Osteoblast (primary cell): Measurements from ENCODE around the gene DHX8. TPM values are rescaled to one million over a fixed set of nuclear protein-coding genes. Genes with fewer than 3 reads are reported as not detected.

ENCODE experiments used
- DNase-seq: peaks from one replicate; pipeline ENCODE4 v3.0.0; 2011; ENCODE audit warnings: low spot score, mixed read lengths; ENCODE audit not compliant: insufficient read length; ENCODE audit errors: missing footprints
- H2AFZ ChIP-seq: 2 replicates; pipeline ENCODE4 v1.6.0; 2011; ENCODE audit warnings: mild to moderate bottlenecking, low read length
- H3K27ac ChIP-seq: 2 replicates; pipeline ENCODE4 v1.5.1; 2011; ENCODE audit warnings: mild to moderate bottlenecking, low read depth, low read length, moderate library complexity
- H3K27me3 ChIP-seq: 2 replicates; pipeline ENCODE4 v1.6.0; 2012; ENCODE audit warnings: mild to moderate bottlenecking, control low read depth, inconsistent platforms, low read length, moderate library complexity; ENCODE audit not compliant: insufficient read depth
- H3K36me3 ChIP-seq: 2 replicates; pipeline ENCODE4 v1.5.1; 2011; ENCODE audit warnings: mild to moderate bottlenecking, low read length, control low read depth, moderate library complexity; ENCODE audit not compliant: insufficient read depth
- H3K4me1 ChIP-seq: 2 replicates; pipeline ENCODE4 v1.5.1; 2011; ENCODE audit warnings: mild to moderate bottlenecking, low read length, control low read depth, moderate library complexity; ENCODE audit not compliant: insufficient read depth
- H3K4me2 ChIP-seq: 2 replicates; pipeline ENCODE4 v1.6.0; 2011; ENCODE audit warnings: mild to moderate bottlenecking, low read length; ENCODE audit not compliant: insufficient read depth
- H3K4me3 ChIP-seq: fragments of 200-600 bp; sonication (generic); 3 replicates; pipeline ENCODE4 v1.5.1; 2012; ENCODE audit warnings: mild to moderate bottlenecking, low read length, inconsistent platforms; ENCODE audit not compliant: insufficient read depth
- H3K79me2 ChIP-seq: 2 replicates; pipeline ENCODE4 v1.6.0; 2012; ENCODE audit warnings: mild to moderate bottlenecking, low read length, control low read depth, inconsistent platforms; ENCODE audit not compliant: insufficient read depth
- H3K9me3 ChIP-seq: 2 replicates; pipeline ENCODE4 v1.5.1; 2011; ENCODE audit warnings: low read depth, low read length, control low read depth
- H4K20me1 ChIP-seq: 2 replicates; pipeline ENCODE4 v1.6.0; 2012; ENCODE audit warnings: mild to moderate bottlenecking, low read length, control low read depth; ENCODE audit not compliant: insufficient read depth
- CTCF ChIP-seq: IDR thresholded peaks from 2 replicates; pipeline ENCODE4 v1.5.1; 2011; ENCODE audit warnings: mild to moderate bottlenecking, low read depth, low read length, moderate library complexity; ENCODE audit errors: extremely low read depth
- total RNA-seq: library from RNA; depleted of rRNA; stranded (reverse); fragments of >200 nt; gene quantifications from 2 replicates; pipeline ENCODE4 v1.2.3, GENCODE V29; 2012

The DHX8 gene
- total RNA-seq, 1 donor, result 42.3 TPM

DNA sequence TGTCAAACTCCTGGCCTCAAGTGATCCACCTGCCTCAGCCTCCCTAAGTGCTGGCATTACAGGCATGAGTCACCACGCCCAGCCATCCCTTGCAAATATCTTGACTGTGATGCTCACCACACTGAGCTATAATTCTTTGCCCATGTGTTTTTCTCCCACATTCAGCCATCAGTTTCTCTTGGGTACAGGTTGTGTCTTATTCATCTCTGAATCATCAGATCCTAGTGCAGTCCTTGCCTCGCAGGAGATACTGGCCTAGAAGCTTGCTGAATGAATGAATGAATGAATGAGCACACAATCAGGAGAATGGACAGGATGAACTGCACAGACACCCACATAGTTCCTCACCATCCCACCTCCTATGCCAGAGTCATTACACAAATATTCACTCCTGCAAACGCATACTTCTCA, 86.7 kb downstream of the DHX8 start:
- Histone ChIP-seq H3K9me3 (no peaks in the 10 kb centered on the region), H3K36me3 (no peaks in the 10 kb centered on the region), H3K4me1 (peaks cover 4% of the 10 kb centered on the region), H3K4me3 (no peak overlapping the region), H3K79me2 (no peaks in the 10 kb centered on the region), H3K27ac (no peak overlapping the region), H2AFZ (no peak overlapping the region), H3K27me3 (peaks cover 18% of the 10 kb centered on the region), H3K4me2 (no peak overlapping the region), H4K20me1 (no peaks in the 10 kb centered on the region)
- TF ChIP-seq CTCF, result no peak
- DNase-seq, result peak; percentile 94

DNA sequence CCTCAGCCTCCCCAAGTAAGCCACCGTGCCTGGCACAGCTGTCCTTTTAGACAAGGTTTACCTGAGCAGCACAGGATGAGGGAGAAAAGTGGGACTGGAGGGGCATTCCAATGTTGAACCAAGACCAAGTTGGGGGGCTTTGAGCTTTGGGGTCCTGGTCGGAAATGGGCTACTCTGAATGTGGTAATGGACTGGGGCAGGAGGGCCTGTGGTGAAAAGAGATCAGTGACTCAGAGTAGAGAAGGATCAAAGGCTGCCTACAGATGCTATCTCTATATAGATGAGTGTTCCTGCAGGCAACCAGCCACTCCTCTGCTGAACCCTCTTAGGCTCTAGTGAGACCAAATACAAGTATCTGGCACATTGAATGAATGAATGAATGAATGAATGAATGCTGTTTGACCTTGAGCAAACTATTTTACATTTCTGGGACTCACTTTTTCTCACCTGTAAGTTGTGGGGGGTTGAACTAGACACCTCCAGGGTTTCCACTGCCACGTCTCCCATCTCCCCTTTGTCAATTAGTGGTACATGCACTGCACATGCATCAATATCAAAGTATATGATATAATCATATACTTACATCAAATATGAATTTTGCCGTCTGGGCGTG, 88.7 kb downstream of the DHX8 start:
- H3K4me1 ChIP-seq, result peaks cover 4% of the 10 kb centered on the region
- no peak for TF ChIP-seq CTCF

DNA sequence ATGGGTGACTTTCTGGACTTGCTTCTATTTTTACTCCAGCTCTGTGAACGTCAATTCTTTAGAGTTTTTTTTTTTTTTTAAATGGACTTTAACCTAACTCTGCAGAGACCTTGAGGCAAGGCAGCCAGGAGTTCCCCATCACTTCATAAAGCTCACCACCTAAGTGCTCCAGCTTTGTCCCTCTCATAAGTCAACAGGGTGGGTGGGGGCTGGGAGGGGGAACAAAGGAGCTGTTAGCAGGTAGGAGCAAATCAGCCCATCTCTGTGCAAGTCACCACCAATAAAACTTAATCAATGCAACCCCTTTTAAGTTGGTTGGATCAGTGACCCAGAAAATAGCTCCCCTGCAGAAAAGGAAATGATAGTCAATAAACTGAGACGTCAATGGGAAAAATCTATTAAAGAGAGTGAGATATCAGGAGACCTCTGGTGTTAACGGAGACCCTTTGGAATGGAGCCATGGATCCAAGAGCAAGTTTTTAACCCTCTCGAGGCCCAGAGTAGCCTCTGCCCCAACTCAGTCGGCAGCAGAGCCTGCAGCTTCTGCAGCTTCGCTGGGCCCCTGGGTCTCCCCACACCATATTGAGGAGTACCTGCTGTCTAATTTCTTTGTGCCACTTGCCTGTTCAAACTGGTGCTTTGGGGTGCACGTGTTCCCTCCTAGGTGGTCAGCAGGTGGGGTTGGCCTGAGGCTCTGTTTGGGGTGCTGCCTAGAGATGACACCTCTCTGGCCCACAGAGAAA, 90.0 kb downstream of the DHX8 start:
- no peaks in the 10 kb centered on the region for H3K9me3 ChIP-seq
- H3K79me2 ChIP-seq, result no peaks in the 10 kb centered on the region
- no peak for DNase-seq
- H3K4me1 ChIP-seq, result peaks cover 9% of the 10 kb centered on the region
- no peaks in the 10 kb centered on the region for H4K20me1 ChIP-seq
- no peak for TF ChIP-seq CTCF
- H2AFZ ChIP-seq, result no peak overlapping the region
- H3K27me3 ChIP-seq, result peaks cover 18% of the 10 kb centered on the region
- no peak overlapping the region for H3K27ac ChIP-seq
- no peaks in the 10 kb centered on the region for H3K36me3 ChIP-seq
- H3K4me2 ChIP-seq, result no peak overlapping the region
- no peak overlapping the region for H3K4me3 ChIP-seq

More for the DNA sequence above, 88.7 kb downstream of the DHX8 start:
- Histone ChIP-seq H2AFZ (no peak overlapping the region), H3K79me2 (no peaks in the 10 kb centered on the region), H3K27me3 (peaks cover 18% of the 10 kb centered on the region), H3K36me3 (no peaks in the 10 kb centered on the region), H3K27ac (no peak overlapping the region), H3K4me3 (no peak overlapping the region), H3K4me2 (no peak overlapping the region), H4K20me1 (no peaks in the 10 kb centered on the region), H3K9me3 (no peaks in the 10 kb centered on the region)
- no peak for DNase-seq

DNA sequence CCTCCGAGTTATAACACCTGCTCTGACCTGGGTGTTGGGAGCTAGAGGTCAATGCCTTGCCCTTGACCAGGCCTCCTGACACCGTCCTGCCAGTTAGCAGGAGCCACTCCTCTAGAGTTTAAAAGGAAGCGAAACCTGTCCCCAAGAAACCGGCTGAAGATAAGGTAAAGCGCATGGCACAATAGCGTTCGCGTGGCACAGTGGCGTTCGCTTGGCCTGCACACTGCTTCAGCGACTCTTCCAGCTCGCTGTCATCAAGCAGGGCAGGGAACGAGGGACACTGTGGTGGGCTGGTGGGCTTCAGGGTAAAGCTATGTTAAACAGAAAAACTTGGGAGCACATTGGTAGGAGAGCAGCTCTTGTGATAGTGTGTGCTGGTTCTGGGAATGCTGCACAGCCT, 90.6 kb downstream of the DHX8 start:
- Histone ChIP-seq H3K27me3 (peaks cover 18% of the 10 kb centered on the region), H4K20me1 (no peaks in the 10 kb centered on the region), H3K4me3 (no peak overlapping the region), H3K4me1 (peaks cover 15% of the 10 kb centered on the region), H2AFZ (no peak overlapping the region), H3K79me2 (no peaks in the 10 kb centered on the region), H3K4me2 (no peak overlapping the region), H3K9me3 (no peaks in the 10 kb centered on the region), H3K36me3 (no peaks in the 10 kb centered on the region), H3K27ac (no peak overlapping the region)
- no peak for TF ChIP-seq CTCF
- no peak for DNase-seq
